ENCODE measurements around the gene MMADHC.

GRCh38 chr2:149625271-149625670 lies 37.7 kb upstream of the MMADHC start:
- TF ChIP-seq EZH2 (IDR thresholded peaks at IDR 0.05; ENCODE audit: borderline replicate concordance) (no peak), CTCF (IDR thresholded peaks at IDR 0.05; ENCODE audit: poor library complexity) (no peak)

All from hepatocyte (in vitro differentiated cells).